Measurements from ENCODE around the gene CREG2.

GRCh38 chr2:101308432-101309210, 78.7 kb downstream of the CREG2 start, which contains the start of gene RNF149:
- peak; percentile 54; the same call in 1 of the 2 replicates for TF ChIP-seq ELF4 (IDR thresholded peaks at IDR 0.05)
- TF ChIP-seq SUZ12 (IDR thresholded peaks at IDR 0.05): no peak
- no peak for TF ChIP-seq TARDBP (IDR thresholded peaks at IDR 0.05)
